ENCODE results near the gene ATP1A3.
"Not testable (repeated sequence)": the region's sequence is repeated elsewhere in the genome, so short reads cannot be mapped to it uniquely, and the experiment has no call there.

Gene ATP1A3

GRCh38 chr19:41941410-41942202 is 52.4 kb downstream of the ATP1A3 start:
- no peak for FAIRE-seq

GRCh38 chr19:41940731-41941409 is 53.2 kb downstream of the ATP1A3 start:
- FAIRE-seq, result no peak

GRCh38 chr19:41939861-41940730 is 53.9 kb downstream of the ATP1A3 start:
- FAIRE-seq, result no peak

- not testable (repeated sequence) for FAIRE-seq
These were observed 54.8 kb downstream of the ATP1A3 start for GRCh38 chr19:41939209-41939608.

GRCh38 chr19:41937525-41938468 is 56.2 kb downstream of the ATP1A3 start:
- FAIRE-seq, result no peak

GRCh38 chr19:41936961-41937360 is 57.1 kb downstream of the ATP1A3 start:
- FAIRE-seq, result no peak

GRCh38 chr19:41936416-41936850 is 57.6 kb downstream of the ATP1A3 start:
- no peak for FAIRE-seq

- no peak for FAIRE-seq
These were observed 58.1 kb downstream of the ATP1A3 start for GRCh38 chr19:41935760-41936415.

- FAIRE-seq, result no peak
These were observed 59.1 kb downstream of the ATP1A3 start for GRCh38 chr19:41934849-41935374.

GRCh38 chr19:41933693-41934426 is 60.2 kb downstream of the ATP1A3 start:
- no peak for FAIRE-seq

- no peak for FAIRE-seq
These were observed 61.2 kb downstream of the ATP1A3 start for GRCh38 chr19:41932720-41933332.

GRCh38 chr19:41932259-41932719 is 61.7 kb downstream of the ATP1A3 start:
- FAIRE-seq, result no peak

GRCh38 chr19:41930926-41931592 is 63.0 kb downstream of the ATP1A3 start:
- FAIRE-seq, result no peak

GRCh38 chr19:41930322-41930722 is 63.7 kb downstream of the ATP1A3 start:
- FAIRE-seq, result no peak

- no peak for FAIRE-seq
These were observed 64.4 kb downstream of the ATP1A3 start for GRCh38 chr19:41929536-41930071.

- FAIRE-seq, result no peak
These were observed 65.1 kb downstream of the ATP1A3 start for GRCh38 chr19:41928754-41929535.

- no peak for FAIRE-seq
These were observed 65.8 kb downstream of the ATP1A3 start, which contains the start of gene ERFL for GRCh38 chr19:41928221-41928683. ERFL (minus strand) TSS chr19:41928449; CDS start chr19:41912919, 15,530 bp downstream.

Measured in A204.1 (cell line).